Neural progenitor cell (in vitro differentiated cells): ENCODE data around the gene GAL3ST2. TPM values are rescaled to one million over a fixed set of nuclear protein-coding genes. Genes with fewer than 3 reads are reported as not detected.

ENCODE experiments used
- DNase-seq: peaks from one replicate; pipeline ENCODE4 v3.0.0-alpha.2; 2016; ENCODE audit warnings: low spot score
- H2AFZ ChIP-seq: fragments of 200-600 bp; sonication (generic); replicated peaks from 2 replicates; pipeline ENCODE4 v1.6.1; 2016; ENCODE audit warnings: antibody characterized with exemption
- H3F3A ChIP-seq: fragments of 200-600 bp; sonication (generic); 2 replicates; pipeline ENCODE4 v1.6.1; 2016; ENCODE audit warnings: antibody characterized with exemption, low read depth
- H3K27ac ChIP-seq: fragments of 200-600 bp; sonication (generic); 2 replicates; pipeline ENCODE4 v1.5.1; 2016; ENCODE audit warnings: mild to moderate bottlenecking
- H3K27me3 ChIP-seq: fragments of 200-600 bp; sonication (generic); 2 replicates; pipeline ENCODE4 v1.6.1; 2016; ENCODE audit warnings: mild to moderate bottlenecking, moderate library complexity
- H3K36me3 ChIP-seq: fragments of 200-600 bp; sonication (generic); 2 replicates; pipeline ENCODE4 v1.5.1; 2016
- H3K4me1 ChIP-seq: fragments of 200-600 bp; sonication (generic); 2 replicates; pipeline ENCODE4 v1.6.1; 2016; ENCODE audit warnings: mixed run types
- H3K4me2 ChIP-seq: fragments of 200-600 bp; sonication (generic); 2 replicates; pipeline ENCODE4 v1.6.1; 2016
- H3K4me3 ChIP-seq: fragments of 200-600 bp; sonication (generic); 2 replicates; pipeline ENCODE4 v1.5.1; 2016
- H3K79me2 ChIP-seq: fragments of 200-600 bp; sonication (generic); 2 replicates; pipeline ENCODE4 v1.6.1; 2016; ENCODE audit warnings: low read depth
- H3K9ac ChIP-seq: fragments of 200-600 bp; sonication (generic); 2 replicates; pipeline ENCODE4 v1.6.1; 2016
- H3K9me3 ChIP-seq: fragments of 200-600 bp; sonication (generic); 2 replicates; pipeline ENCODE4 v1.5.1; 2016; ENCODE audit warnings: low read depth
- H4K20me1 ChIP-seq: fragments of 200-600 bp; sonication (generic); 2 replicates; pipeline ENCODE4 v1.6.1; 2016; ENCODE audit warnings: low read depth
- H3K27ac Mint-ChIP-seq: 3 replicates; pipeline ENCODE4 v1.8.0; 2021; ENCODE audit warnings: mixed read lengths
- H3K27me3 Mint-ChIP-seq: 2 replicates; pipeline ENCODE4 v1.8.0; 2022; ENCODE audit warnings: low read depth, mild to moderate bottlenecking, inconsistent platforms, moderate library complexity, mixed read lengths; ENCODE audit not compliant: insufficient read depth
- H3K36me3 Mint-ChIP-seq: 3 replicates; pipeline ENCODE4 v1.8.0; 2021; ENCODE audit warnings: mixed read lengths
- H3K4me1 Mint-ChIP-seq: 3 replicates; pipeline ENCODE4 v1.8.0; 2021; ENCODE audit warnings: mixed read lengths
- H3K4me3 Mint-ChIP-seq: 3 replicates; pipeline ENCODE4 v1.8.0; 2021; ENCODE audit warnings: mild to moderate bottlenecking, moderate library complexity, mixed read lengths
- H3K9me3 Mint-ChIP-seq: 3 replicates; pipeline ENCODE4 v1.8.0; 2020; ENCODE audit warnings: mixed read lengths
- CTCF ChIP-seq: fragments of 200-600 bp; sonication (generic); IDR thresholded peaks from 2 replicates; pipeline ENCODE4 v1.5.1; 2017; ENCODE audit warnings: antibody characterized with exemption, mild to moderate bottlenecking
- EZH2 ChIP-seq: fragments of 200-600 bp; sonication (generic); IDR thresholded peaks from 2 replicates; pipeline ENCODE4 v1.6.1; 2017; ENCODE audit warnings: antibody characterized with exemption, mild to moderate bottlenecking, moderate library complexity
- EZH2phosphoT487 ChIP-seq: fragments of 200-600 bp; sonication (generic); IDR thresholded peaks from 2 replicates; pipeline ENCODE4 v1.6.1; 2017; ENCODE audit warnings: antibody characterized with exemption
- total RNA-seq: library from RNA; depleted of rRNA; stranded (reverse); fragments of >200 nt; gene quantifications from 2 replicates; pipeline ENCODE4 v1.2.3, GENCODE V29; 2015; ENCODE audit warnings: low replicate concordance

Gene GAL3ST2
- total RNA-seq, 1 donor from 2014 or later, result not detected

GRCh38 chr2:241733391-241734207, 43.0 kb upstream of the GAL3ST2 start:
- H3K27ac Mint-ChIP-seq, result no peak overlapping the region
- peaks cover 3% of the 10 kb centered on the region for H3K4me1 Mint-ChIP-seq
- H3K27me3 Mint-ChIP-seq, result peaks cover 2% of the 10 kb centered on the region
- no peaks in the 10 kb centered on the region for H3K36me3 Mint-ChIP-seq
- H3K4me2 ChIP-seq, result peak overlapping the region; percentile 70
- TF ChIP-seq EZH2 (no peak), EZH2phosphoT487 (no peak), CTCF (no peak)
- H2AFZ ChIP-seq, result peak overlapping the region; percentile 93
- no peak overlapping the region for H3K9ac ChIP-seq
- peaks cover 3% of the 10 kb centered on the region for H3K9me3 Mint-ChIP-seq
- no peak overlapping the region for H3K27ac ChIP-seq
- no peaks in the 10 kb centered on the region for H3K79me2 ChIP-seq
- no peak for DNase-seq
- no peaks in the 10 kb centered on the region for H3F3A ChIP-seq
- no peaks in the 10 kb centered on the region for H3K4me1 ChIP-seq
- no peaks in the 10 kb centered on the region for H3K27me3 ChIP-seq
- H3K9me3 ChIP-seq, result no peaks in the 10 kb centered on the region
- no peaks in the 10 kb centered on the region for H3K36me3 ChIP-seq
- H3K4me3 Mint-ChIP-seq, result peak overlapping the region; percentile 78
- peaks cover 7% of the 10 kb centered on the region for H4K20me1 ChIP-seq
- H3K4me3 ChIP-seq, result peak overlapping the region; percentile 68

- no peaks in the 10 kb centered on the region for H3K36me3 Mint-ChIP-seq
- TF ChIP-seq EZH2, result no peak
- TF ChIP-seq CTCF, result peak; percentile 33
- Histone ChIP-seq H3K4me2 (peak overlapping the region; percentile 70), H3K79me2 (no peaks in the 10 kb centered on the region), H3K27ac (no peak overlapping the region), H4K20me1 (peaks cover 7% of the 10 kb centered on the region), H3K4me1 (no peaks in the 10 kb centered on the region), H2AFZ (peak overlapping the region; percentile 93), H3F3A (no peaks in the 10 kb centered on the region), H3K9me3 (no peaks in the 10 kb centered on the region), H3K9ac (no peak overlapping the region), H3K4me3 (peak overlapping the region; percentile 68), H3K27me3 (no peaks in the 10 kb centered on the region), H3K36me3 (no peaks in the 10 kb centered on the region)
- H3K9me3 Mint-ChIP-seq, result peaks cover 3% of the 10 kb centered on the region
- H3K4me3 Mint-ChIP-seq, result no peak overlapping the region
- H3K27me3 Mint-ChIP-seq, result peaks cover 2% of the 10 kb centered on the region
- no peak for DNase-seq
- H3K27ac Mint-ChIP-seq, result no peak overlapping the region
- peaks cover 3% of the 10 kb centered on the region for H3K4me1 Mint-ChIP-seq
These were observed 42.5 kb upstream of the GAL3ST2 start for GRCh38 chr2:241734208-241734466.

- peak; percentile 95 for DNase-seq
- H3K27ac ChIP-seq, result no peak within 1 kb of the TSS
These were observed 42.0 kb upstream of the GAL3ST2 start, which contains the start of gene D2HGDH for GRCh38 chr2:241734467-241735208. Gene D2HGDH, plus strand, starts transcription at chr2:241734630. Its CDS starts 595 bp downstream, at chr2:241735225.

More at GRCh38 chr2:241734467-241735208, 42.0 kb upstream of the GAL3ST2 start, which contains the start of gene D2HGDH:
- Mint-ChIP-seq H3K9me3 (peaks cover 3% of the 10 kb centered on the region), H3K4me1 (peaks cover 3% of the 10 kb centered on the region), H3K27me3 (peaks cover 2% of the 10 kb centered on the region), H3K36me3 (no peaks in the 10 kb centered on the region), H3K4me3 (peak within 1 kb of the TSS; percentile 87), H3K27ac (no peak within 1 kb of the TSS)
- H3K27me3 ChIP-seq, result no peaks in the 10 kb centered on the region
- peak within 1 kb of the TSS; percentile 39 for H3K9ac ChIP-seq
- TF ChIP-seq EZH2phosphoT487, result no peak
- TF ChIP-seq EZH2, result no peak
- TF ChIP-seq CTCF, result no peak
- H3K36me3 ChIP-seq, result no peaks in the 10 kb centered on the region
- H3K9me3 ChIP-seq, result no peaks in the 10 kb centered on the region
- H3F3A ChIP-seq, result no peaks in the 10 kb centered on the region
- H2AFZ ChIP-seq, result peak within 1 kb of the TSS; percentile 93
- H3K4me3 ChIP-seq, result peak within 1 kb of the TSS; percentile 68
- H3K79me2 ChIP-seq, result no peaks in the 10 kb centered on the region
- peaks cover 7% of the 10 kb centered on the region for H4K20me1 ChIP-seq
- H3K4me1 ChIP-seq, result no peaks in the 10 kb centered on the region
- H3K4me2 ChIP-seq, result peak within 1 kb of the TSS; percentile 91
